DMS53 treated with DMSO at 0.1 percent for 48 hours (cell line): ENCODE measurements around the gene ZNF26.
"Not testable (repeated sequence)": the region's sequence is repeated elsewhere in the genome, so short reads cannot be mapped to it uniquely, and the experiment has no call there.

Source experiments
- DNase-seq: peaks from one replicate; lab custom pipeline; 2025; ENCODE audit not compliant: unreplicated experiment; lab: John Stamatoyannopoulos, UW

Gene ZNF26, protein sequence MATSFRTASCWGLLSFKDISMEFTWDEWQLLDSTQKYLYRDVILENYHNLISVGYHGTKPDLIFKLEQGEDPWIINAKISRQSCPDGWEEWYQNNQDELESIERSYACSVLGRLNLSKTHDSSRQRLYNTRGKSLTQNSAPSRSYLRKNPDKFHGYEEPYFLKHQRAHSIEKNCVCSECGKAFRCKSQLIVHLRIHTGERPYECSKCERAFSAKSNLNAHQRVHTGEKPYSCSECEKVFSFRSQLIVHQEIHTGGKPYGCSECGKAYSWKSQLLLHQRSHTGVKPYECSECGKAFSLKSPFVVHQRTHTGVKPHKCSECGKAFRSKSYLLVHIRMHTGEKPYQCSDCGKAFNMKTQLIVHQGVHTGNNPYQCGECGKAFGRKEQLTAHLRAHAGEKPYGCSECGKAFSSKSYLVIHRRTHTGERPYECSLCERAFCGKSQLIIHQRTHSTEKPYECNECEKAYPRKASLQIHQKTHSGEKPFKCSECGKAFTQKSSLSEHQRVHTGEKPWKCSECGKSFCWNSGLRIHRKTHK

DNA sequence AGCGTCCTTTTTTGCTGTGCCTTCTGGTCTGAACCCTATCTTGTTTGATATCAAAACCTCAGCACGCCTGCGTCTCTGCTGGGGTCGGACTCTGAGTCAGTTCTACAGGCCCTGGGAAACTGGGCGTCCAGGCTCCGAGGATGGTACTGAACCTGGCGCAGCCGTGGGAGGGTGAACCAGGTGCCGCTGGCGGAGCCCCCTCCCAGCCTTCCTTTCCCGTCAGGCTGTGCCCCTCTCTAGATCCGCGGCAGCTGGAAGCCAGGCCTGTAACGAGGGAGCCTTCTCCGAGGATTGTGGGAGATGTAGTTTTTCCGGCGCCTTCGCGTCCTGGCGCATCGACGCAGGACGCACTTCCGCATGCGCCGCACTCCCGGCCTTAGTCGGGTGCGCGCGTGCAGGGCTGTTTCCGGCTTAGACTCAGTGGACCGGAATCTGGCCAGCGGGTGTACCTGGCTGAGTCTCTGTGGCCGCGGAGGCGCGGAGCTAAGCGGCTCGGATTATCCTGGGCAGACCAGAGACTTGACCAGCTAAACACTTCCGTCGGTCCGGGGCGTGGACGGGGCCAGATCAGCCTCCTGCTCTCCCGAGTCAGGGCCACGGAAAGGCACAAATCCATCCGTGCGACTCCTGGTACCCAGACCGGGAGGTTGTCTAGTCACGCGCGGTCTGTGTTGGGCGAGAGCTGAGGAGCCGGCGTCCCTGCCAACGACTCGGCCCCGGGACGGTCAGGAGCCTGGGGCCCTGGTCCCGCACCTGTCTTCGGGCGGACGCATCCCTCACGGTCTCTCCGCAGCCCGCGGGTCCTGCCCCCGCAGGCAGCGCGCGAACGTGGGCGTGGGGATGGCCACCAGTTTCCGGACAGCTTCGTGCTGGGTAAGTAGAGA, at the start of gene ZNF26:
TSS of gene ZNF26 (plus strand) at position 367 of the 884 bp plus-strand sequence. CDS start at position 841, 474 bp downstream.
- DNase-seq: peak; percentile 85

DNA sequence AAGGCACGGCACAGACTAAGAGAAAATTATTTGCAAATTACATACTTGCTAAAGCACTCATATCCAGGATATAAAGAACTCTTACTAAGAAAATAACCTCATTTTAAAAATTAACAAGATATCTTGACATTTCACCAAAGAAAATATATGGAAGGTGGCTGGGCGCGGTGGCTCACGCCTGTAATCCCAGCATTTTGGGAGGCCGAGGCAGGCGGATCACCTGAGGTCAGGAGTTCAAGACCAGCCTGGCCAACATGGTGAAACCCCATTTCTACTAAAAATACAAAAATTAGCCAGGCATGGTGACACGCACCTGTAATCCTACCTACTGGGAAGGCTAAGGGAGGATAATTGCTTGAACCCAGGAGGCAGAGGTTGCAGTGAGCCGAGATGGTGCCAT, 49.2 kb upstream of the ZNF26 start:
- not testable (repeated sequence) for DNase-seq

DNA sequence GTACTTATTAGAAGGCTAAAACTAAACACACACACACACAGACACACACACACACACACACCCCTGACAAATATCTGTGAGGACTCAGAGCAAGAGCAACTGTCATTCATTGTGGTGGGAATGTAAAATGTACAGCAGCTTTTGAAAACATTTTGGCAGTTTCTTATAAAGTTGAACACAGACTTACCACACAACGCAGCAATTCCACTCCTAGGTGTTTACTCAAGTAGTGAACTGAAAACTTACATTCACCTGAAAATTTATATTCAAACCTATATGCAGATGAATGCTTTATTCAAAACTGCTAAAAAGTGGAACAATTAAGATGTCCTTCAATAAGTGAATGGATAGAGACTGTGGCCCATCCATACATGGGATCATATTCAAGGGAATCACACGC, 48.7 kb upstream of the ZNF26 start:
- DNase-seq: no peak

DNA sequence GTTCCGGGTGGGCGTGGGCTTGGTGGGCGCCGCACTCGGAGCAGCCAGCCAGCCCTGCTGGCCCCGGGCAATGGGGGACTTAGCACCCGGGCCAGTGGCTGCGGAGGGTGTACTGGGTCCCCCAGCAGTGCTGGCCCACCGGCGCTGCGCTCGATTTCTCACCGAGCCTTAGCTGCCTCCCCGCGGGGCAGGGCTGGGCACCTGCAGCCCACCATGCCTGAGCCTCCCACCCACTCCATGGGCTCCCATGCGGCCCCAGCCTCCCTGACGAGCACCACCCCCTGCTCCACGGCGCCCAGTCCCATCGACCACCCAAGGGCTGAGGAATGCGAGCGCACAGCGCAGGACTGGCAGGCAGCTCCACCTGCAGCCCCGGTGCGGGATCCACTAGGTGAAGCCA, 47.4 kb upstream of the ZNF26 start:
- DNase-seq: not testable (repeated sequence)

DNA sequence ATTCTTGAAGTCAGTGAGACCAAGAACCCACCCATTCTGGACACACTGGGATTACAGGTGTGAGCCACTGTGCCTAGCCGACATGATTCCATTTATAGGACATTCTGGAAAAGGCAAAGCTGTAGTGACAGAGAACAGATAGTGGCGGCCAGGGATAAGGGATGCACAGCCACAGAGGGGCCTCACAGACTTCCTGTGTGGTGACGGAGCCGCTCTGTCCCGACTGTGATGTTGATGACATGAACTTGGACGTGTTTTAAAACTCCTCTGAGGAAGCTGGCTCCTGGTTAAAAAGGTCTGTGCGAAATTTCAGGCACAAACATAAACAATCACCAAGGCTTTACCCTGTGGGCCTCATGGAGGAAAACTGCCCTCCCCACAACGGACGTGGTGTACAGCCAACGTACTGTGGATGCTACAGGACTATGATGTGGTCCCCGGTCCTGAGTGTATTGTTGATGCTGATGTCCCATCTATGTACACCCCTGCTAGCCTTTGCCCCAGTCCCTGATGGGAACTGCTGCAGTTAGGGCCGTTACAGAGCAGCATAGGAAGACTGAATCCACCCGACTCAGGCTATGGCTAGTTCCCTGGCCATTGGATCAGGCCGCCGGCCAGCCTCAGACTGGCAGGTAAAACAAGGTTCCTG, 46.0 kb upstream of the ZNF26 start:
- no peak for DNase-seq

DNA sequence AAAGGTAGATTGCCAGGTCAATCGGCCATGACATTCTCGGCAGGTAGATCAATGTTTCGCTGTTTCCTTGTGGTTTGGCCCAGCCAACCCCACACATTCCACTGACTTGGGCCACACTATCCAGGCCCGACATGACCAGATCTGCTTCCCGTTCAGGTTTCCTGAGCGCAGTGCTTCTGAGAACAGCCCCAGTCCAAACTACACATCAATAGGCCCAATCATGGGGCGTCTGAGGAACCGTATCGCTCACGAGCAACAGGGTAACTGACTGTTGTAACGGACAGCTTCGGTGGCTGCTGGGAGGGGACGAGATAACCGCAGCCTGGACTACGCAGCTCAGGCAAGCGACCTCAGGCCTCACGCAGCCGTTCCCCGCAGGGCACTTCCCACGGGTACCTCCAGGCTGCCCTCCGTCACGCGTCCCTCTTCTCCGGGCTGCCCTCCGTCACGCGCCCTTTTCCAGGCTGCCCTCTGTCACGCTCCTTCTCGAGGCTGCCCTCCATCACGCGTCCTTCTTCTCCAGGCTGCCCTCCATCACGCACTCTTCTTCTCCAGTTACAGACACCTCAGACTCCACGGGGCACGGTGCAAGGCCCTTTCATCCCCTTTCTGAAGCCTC, 44.7 kb upstream of the ZNF26 start:
- DNase-seq: no peak

DNA sequence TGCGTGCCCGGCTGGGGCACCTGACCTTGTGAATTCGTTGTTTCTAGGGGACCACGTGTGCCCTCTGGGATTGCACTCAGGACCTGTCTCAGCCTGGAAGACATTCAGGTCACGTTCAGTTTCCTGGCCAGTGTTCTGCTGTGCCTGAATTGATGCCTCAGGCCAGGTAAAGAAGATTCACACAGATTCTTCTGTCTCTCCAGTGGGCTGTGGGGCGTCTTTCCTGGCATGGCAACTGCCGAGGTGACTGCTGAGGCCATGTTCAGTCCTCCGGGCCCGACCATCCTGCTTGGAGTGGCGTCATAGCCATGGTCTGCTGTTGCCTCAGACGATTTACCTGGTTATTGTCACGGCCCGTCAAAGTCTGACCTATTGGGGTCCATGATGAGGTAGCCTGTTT, 43.6 kb upstream of the ZNF26 start:
- DNase-seq: no peak

DNA sequence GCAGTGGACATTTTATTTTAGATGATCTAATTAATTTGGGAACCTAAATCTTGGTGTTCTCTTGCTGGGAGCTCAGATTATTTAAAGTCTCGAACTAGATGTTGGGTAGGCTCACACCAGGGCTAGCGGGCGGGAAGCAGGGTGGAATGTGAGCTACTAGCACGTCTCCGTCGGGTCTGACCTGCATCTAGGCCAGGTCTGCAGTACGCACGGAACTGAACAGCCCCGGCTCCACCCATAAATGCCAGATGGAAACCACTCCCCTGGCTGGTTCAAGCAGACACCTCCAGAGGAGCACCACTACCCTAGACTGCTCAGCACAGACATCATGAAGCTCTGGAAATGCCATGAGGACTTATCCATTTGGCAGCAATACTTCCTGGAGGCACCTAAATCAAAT, 40.4 kb upstream of the ZNF26 start:
- DNase-seq: no peak

DNA sequence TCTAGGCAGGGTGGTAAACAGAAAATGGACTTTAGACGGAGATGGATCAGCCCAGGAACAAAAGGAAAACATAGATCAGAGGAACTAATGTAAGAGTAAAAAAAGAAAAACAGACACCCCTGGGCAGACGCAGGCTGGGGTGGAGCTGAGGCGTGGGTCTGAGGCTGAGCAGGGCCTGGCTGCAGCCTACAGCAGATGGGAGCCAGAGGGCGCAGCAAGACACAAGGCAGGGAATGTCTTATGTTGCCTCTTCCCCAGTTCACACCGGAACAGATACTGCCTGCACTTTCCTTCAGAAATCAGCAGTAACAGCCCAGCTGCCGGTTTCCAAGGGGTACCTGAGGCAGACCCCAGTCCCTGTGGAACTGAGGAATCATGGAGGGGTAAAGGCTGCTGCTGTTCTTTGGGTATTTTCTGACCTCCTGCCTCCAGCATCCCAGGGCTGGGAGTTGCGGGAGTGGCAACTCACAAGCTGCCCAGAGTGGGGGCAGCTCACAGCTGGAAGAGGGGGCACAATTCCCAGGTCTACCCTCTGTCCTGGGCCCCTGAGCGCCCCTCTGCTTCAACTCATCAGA, 39.8 kb upstream of the ZNF26 start:
- no peak for DNase-seq

DNA sequence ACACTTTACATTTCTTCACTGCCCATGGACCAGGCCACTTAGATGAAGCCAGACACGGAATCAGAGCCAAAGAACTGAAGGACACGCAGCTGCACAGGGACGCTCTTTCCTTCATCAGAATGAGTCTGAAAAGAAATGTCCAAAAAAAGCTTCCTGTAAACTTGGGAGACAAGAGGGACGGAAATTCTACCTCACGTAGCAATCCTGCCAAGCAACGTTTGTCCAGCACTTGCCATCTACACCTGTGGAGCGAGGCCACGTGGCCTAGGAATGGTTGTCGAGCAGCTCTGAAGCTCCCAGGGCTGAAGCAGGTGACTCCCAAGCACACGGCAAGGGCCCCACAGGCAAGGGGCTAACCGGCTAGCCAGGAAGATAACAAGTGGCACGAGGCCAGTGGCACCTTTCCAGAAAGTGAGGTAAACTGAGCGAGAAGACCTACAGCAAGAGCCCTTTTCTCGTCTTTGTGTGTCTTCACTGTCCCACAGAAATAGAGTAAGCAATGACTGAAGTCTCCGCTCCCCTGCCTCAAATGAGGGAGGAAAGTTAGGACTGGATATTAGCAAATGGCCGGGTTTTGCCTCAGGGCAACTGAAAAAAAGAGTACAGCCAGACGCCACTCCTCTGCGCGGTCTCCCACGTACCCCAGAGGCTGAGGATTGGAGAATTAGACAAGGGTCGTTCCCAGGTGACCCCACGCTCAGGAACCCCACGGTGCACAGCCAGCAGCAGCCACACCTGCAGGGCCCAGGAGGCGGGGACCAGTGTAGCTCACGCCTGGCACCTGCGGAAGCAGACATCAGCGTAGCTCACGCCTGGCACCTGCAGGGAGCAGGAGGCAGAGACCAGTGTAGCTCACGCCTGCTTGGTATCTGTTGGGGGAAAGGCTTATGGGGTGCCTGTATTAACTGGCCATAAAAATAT, 37.8 kb upstream of the ZNF26 start:
- DNase-seq: no peak

DNA sequence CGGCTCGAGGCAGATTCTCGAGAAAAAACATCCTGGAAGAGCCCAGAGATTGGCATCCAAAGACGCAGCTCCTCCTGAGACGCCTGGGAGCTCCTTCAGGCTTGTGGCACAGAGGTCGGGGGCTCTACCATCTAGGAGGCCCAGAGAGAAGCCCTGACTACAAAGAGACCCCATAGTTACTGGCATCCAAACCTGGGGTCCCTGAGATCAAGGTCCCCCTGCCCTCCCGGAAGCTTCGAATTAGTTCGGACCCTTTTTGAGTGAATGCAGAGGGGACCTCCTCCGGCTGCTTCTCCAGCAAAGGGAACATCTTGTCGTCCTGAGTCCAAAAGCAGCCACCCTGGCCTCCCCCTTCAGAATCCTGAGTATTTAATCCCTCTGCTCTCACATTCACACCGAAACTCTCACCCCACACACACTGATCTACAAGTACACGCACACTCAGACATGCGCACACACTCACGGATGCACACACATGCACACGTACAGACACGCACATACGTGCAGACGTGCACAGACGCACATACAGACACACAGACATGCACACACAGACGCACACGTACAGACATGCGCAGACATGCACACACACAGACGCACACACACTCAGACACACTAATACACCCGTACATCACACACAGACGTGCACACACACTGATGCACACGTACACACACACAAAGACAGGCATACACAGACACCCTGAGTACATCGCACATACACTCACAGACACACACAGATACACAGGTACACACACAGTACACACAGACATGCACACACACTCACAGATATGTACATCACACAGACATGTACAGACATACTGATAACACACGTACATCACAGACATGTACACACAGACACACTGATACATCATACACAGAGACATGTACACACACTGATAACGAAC, 36.0 kb upstream of the ZNF26 start:
- no peak for DNase-seq

DNA sequence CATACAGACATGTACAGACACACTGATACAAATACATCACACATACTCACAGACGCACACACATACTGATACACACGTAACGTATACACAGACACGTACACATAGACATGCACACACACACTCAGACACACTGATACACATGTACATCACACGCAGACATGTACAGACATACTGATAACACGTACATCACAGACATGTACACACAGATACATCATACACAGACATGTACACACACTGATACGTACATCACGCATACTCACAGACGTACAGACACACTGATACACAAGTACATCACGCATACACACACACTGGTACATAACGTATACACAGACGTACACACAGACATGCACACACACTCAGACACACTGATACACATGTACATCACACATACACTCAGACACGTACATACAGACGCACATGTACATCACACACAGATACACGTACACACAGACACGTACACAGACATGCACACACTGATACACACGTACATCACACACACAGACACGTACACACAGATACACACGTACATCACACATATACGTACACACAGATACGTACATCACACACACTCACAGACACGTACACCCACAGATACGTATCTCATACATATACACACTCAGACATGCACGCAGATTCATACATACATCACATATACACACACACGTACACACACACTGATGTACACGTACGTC, 35.2 kb upstream of the ZNF26 start:
- DNase-seq: no peak

DNA sequence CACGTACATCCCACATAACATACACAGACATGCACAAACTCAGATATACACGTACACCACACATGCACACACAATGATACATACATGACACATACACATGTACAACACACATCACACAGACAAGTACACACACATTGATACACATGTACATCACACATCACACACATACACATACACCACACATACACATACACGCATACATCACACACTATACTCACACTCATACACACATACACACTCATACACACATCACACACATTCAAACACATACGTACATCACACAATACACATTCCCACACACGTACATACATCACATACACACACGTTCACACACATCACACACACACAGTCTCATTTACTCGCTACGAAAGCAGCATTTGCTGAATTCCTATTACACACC, 34.5 kb upstream of the ZNF26 start:
- DNase-seq: no peak

DNA sequence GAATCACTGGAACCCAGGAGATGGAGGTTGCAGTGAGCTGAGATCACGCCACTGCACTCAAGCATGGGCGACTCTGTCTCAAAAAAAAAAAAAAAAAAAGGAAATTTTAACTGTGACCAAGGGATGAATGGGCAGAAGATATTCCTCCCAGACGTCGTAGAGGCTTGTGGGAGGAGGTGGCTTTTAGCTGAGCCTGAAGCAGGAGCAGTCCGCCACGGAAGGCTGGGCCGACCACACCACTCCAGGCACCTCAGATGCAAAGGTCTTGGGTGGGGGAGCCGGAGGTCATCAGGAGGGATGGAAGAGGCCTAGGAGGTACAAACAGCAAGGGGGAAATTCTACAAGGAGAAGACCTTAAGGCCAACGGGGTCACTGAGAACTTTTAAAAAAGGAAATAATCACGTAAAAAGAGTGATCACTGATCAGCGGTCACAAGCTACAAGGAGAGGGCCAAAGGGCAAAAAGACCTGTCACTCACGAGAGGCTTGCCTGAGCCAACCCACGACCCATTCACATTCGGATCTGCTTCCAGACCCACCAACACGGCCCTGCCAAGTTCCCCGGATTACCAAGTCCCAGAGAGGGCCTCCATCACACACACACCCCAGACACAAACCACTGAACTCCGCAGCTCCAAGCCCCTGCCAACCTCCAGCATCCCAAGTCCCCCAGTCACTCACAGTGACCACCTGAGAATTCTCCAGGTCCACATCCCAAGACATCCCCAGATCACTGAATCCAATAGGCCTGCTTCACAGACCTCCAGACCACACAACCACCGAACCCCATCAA, 33.6 kb upstream of the ZNF26 start:
- no peak for DNase-seq

DNA sequence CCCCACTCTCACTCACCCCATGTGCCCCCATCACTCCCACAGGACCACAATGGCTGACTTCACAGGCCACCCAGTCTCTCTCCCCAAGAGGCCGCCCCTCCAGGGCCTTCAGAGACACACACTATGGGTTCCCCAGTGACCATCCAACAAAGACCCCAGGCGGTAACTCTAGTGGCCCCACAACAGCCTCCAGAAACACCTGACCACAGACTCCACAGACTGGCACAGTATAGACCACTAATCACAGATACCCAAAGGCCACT, 33.1 kb upstream of the ZNF26 start:
- no peak for DNase-seq

DNA sequence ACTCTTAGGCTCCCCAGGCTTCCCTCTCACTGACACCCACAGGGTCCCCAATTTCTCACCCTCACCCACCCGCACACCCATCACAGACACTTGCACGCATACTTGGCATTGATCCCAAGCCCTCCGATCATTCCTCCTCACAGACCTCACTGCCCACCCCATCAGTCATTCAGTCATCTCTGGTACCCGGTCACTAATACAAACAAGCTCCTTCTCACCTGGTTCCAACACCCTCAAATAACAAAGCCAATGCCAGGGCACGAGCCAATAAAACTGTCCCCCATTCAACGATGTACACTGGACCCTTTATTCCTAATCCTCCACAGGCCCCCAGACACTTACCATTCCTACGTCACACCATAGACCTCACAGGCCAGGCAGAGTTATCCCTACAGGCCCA, 32.4 kb upstream of the ZNF26 start:
- DNase-seq: no peak

DNA sequence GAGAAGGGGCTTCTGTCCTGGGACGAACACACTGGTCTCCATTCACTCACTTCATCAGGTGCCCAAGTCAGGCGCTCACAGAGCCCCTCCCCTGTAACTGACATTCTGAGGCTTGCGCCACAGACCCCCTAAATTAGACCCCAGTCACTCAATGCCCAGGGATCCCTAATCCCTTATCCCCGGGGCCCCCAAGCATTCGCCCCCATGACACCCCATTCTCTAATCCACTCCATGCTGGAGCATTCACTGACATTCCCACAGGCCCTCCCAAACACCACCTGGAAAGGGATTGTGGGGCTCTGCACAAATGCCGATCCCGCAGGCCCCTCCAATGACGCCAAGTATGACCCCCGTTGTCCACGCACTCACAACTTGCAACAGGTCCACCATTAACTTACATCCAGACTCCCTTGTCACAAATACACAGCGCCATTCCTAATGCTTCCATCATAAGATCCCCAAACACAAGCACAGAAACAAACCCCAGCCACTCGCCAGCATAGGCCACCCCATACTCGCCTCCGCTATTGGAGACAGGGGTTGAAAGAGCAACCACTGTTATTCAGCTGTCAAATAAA, 31.6 kb upstream of the ZNF26 start:
- no peak for DNase-seq
